ENCODE data around the gene CRTAC1. TPM values are rescaled to one million over a fixed set of nuclear protein-coding genes. Genes with fewer than 3 reads are reported as not detected.

Gene CRTAC1
- total and polyA plus RNA-seq, 4 donors: 0.14 to 0.33 (median 0.26) TPM

GRCh38 chr10:98019784-98020183 lies 10.6 kb downstream of the CRTAC1 start:
- no peak for DNase-seq (ENCODE audit: low spot score)

More at GRCh38 chr10:98019784-98020183, 10.6 kb downstream of the CRTAC1 start:
- no peaks in the 10 kb centered on the region for H3K9me3 ChIP-seq (ENCODE audit: control insufficient read depth in 4 of 4, low read length in 3 of 4)
- H3K9ac ChIP-seq (ENCODE audit: low read depth in 1 of 2, low read length in 2 of 2): no peak overlapping the region
- no peak overlapping the region for H3K4me3 ChIP-seq (ENCODE audit: low read depth in 1 of 3, low read length in 3 of 3)
- no peak overlapping the region for H3K27ac ChIP-seq (ENCODE audit: low read depth in 1 of 2, low read length in 2 of 2)
- peaks cover 0 to 4% (median 2%) of the 10 kb centered on the region in 4 donors for H3K27me3 ChIP-seq (ENCODE audit: control insufficient read depth in 4 of 4, insufficient read depth in 4 of 4, low read length in 3 of 4)
- TF ChIP-seq GABPA (IDR thresholded peaks at IDR 0.05 in 1 of 2, conservative IDR thresholded peaks at IDR 0.05 in 1 of 2) (no peak), MAX (IDR thresholded peaks at IDR 0.05) (no peak), ZBTB33 (IDR thresholded peaks at IDR 0.05) (no peak), EGR1 (IDR thresholded peaks at IDR 0.05; ENCODE audit: low read depth in 2 of 2) (no peak), JUND (IDR thresholded peaks at IDR 0.05) (no peak), ATF3 (IDR thresholded peaks at IDR 0.05) (no peak), HNF4G (IDR thresholded peaks at IDR 0.05) (no peak), SP1 (IDR thresholded peaks at IDR 0.05) (no peak), TAF1 (conservative IDR thresholded peaks at IDR 0.05) (no peak), FOXA2 (IDR thresholded peaks at IDR 0.05) (no peak), NR2F2 (IDR thresholded peaks at IDR 0.05) (no peak), RXRA (IDR thresholded peaks at IDR 0.05) (no peak), FOXA1 (IDR thresholded peaks at IDR 0.05) (no peak), CTCF (IDR thresholded peaks at IDR 0.05; ENCODE audit: low read depth, low read length, missing input control) (no peak), YY1 (IDR thresholded peaks at IDR 0.05) (no peak), RAD21 (IDR thresholded peaks at IDR 0.05) (no peak), HNF4A (conservative IDR thresholded peaks at IDR 0.05) (no peak)
- TF ChIP-seq, protein P1, sequence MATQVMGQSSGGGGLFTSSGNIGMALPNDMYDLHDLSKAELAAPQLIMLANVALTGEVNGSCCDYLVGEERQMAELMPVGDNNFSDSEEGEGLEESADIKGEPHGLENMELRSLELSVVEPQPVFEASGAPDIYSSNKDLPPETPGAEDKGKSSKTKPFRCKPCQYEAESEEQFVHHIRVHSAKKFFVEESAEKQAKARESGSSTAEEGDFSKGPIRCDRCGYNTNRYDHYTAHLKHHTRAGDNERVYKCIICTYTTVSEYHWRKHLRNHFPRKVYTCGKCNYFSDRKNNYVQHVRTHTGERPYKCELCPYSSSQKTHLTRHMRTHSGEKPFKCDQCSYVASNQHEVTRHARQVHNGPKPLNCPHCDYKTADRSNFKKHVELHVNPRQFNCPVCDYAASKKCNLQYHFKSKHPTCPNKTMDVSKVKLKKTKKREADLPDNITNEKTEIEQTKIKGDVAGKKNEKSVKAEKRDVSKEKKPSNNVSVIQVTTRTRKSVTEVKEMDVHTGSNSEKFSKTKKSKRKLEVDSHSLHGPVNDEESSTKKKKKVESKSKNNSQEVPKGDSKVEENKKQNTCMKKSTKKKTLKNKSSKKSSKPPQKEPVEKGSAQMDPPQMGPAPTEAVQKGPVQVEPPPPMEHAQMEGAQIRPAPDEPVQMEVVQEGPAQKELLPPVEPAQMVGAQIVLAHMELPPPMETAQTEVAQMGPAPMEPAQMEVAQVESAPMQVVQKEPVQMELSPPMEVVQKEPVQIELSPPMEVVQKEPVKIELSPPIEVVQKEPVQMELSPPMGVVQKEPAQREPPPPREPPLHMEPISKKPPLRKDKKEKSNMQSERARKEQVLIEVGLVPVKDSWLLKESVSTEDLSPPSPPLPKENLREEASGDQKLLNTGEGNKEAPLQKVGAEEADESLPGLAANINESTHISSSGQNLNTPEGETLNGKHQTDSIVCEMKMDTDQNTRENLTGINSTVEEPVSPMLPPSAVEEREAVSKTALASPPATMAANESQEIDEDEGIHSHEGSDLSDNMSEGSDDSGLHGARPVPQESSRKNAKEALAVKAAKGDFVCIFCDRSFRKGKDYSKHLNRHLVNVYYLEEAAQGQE (IDR thresholded peaks at IDR 0.05): no peak
- no peaks in the 10 kb centered on the region for H3K4me1 ChIP-seq (ENCODE audit: control insufficient read depth in 4 of 4, insufficient read depth in 4 of 4, low read length in 3 of 4)
- WGBS: 60% methylated on average over 4 of the region's 4 CpGs
- no peaks in the 10 kb centered on the region for H3K36me3 ChIP-seq (ENCODE audit: control insufficient read depth in 4 of 4, insufficient read depth in 3 of 4, low read depth in 1 of 4, low read length in 3 of 4)

Measured in liver (tissue), 9 donors.